SJSA1 (cell line): ENCODE results near the gene XPO6. TPM values are rescaled to one million over a fixed set of nuclear protein-coding genes. Genes with fewer than 3 reads are reported as not detected.

Source experiments
- DNase-seq, 2 experiments: peaks; one replicate each; pipeline ENCODE4 v3.0.0-alpha.2; 2015 to 2020; ENCODE audit warnings: low spot score in 2 of 2, low read depth in 1 of 2
- H3K27ac ChIP-seq: fragments of 250-450 bp; sonication (Bioruptor Pico); 2 replicates; pipeline ENCODE4 v1.5.1; 2020; ENCODE audit warnings: mild to moderate bottlenecking, moderate library complexity
- H3K27me3 ChIP-seq: fragments of 250-450 bp; sonication (Bioruptor Pico); replicated peaks from 2 replicates; pipeline ENCODE4 v1.5.1; 2020; ENCODE audit warnings: mild to moderate bottlenecking, moderate library complexity
- H3K36me3 ChIP-seq: fragments of 250-450 bp; sonication (Bioruptor Pico); 2 replicates; pipeline ENCODE4 v1.5.1; 2020; ENCODE audit warnings: mild to moderate bottlenecking
- H3K4me1 ChIP-seq: fragments of 250-450 bp; sonication (Bioruptor Pico); replicated peaks from 2 replicates; pipeline ENCODE4 v1.6.1; 2021; ENCODE audit warnings: mild to moderate bottlenecking
- H3K4me3 ChIP-seq: fragments of 250-450 bp; sonication (Bioruptor Pico); 2 replicates; pipeline ENCODE4 v1.5.1; 2020; ENCODE audit warnings: mild to moderate bottlenecking
- H3K9me3 ChIP-seq: fragments of 250-450 bp; sonication (Bioruptor Pico); replicated peaks from 2 replicates; pipeline ENCODE4 v1.5.1; 2020; ENCODE audit warnings: mild to moderate bottlenecking
- total RNA-seq: library from RNA; depleted of rRNA; stranded (reverse); fragments of >200 nt; shearing (Covaris generic); gene quantifications from 2 replicates; pipeline ENCODE4 v1.2.3, GENCODE V29; 2014

Gene XPO6
- total RNA-seq, 1 experiment from 2014 or later = 164 TPM

DNA sequence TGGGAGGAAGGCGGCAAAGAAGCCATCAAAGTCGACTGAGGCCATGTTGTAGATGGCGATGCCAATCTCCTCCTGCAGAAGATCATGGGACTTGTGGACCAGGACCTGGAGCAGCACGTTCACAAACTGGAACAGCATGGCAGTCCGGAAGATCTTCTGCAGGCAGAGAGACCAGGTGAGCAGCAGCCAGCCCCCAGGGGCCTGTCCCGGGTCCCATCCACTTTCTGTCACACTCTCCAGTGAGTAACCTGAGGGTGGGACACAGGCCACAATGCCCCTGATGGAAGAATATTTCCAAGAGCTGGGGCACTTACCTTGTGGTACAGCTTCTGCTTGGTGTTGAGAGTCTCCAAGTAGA lies 110.3 kb downstream of the XPO6 start:
- no peaks in the 10 kb centered on the region for H3K9me3 ChIP-seq
- no peaks in the 10 kb centered on the region for H3K27me3 ChIP-seq
- H3K4me1 ChIP-seq = no peaks in the 10 kb centered on the region
- no peak for DNase-seq
- peaks cover 98% of the 10 kb centered on the region for H3K36me3 ChIP-seq
- no peak overlapping the region for H3K27ac ChIP-seq
- H3K4me3 ChIP-seq = no peak overlapping the region

DNA sequence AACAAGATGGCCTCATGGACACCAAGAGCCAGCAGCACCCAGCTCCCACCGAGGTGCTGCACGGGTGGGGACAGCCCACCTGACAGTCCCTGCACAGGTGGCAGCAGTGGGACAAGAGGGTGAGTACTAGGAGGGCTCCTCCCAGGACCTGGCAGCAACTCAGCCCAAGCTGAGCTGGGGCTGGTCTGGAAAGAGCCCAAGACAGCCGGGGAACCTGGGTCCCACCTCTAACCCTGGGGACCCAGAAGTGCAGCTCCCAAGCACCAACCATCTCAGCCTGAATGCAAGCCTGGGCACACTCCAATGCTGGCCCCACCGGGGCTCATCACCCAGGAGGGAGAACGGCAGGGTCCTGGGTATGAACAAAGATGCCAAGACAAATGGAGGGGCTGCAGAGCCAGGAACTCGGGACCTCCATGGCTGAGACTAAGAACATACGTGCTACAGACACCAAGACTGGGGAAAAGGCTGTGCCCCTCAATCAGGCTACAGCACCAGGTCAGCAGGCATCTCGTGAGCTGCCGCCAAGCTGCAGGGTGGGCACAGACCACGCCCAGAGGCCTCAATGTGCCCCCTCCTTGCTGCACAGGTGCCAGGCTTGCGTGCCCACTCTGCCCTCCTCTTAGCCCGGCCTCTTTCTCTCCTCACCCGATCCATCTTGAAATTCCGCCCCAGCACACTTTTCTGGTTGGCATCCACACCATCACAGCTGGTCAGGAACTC lies 110.8 kb downstream of the XPO6 start:
- Histone ChIP-seq H3K27ac (no peak overlapping the region), H3K36me3 (peaks cover 95% of the 10 kb centered on the region), H3K9me3 (no peaks in the 10 kb centered on the region), H3K27me3 (no peaks in the 10 kb centered on the region), H3K4me3 (no peak overlapping the region), H3K4me1 (no peaks in the 10 kb centered on the region)
- DNase-seq = no peak

DNA sequence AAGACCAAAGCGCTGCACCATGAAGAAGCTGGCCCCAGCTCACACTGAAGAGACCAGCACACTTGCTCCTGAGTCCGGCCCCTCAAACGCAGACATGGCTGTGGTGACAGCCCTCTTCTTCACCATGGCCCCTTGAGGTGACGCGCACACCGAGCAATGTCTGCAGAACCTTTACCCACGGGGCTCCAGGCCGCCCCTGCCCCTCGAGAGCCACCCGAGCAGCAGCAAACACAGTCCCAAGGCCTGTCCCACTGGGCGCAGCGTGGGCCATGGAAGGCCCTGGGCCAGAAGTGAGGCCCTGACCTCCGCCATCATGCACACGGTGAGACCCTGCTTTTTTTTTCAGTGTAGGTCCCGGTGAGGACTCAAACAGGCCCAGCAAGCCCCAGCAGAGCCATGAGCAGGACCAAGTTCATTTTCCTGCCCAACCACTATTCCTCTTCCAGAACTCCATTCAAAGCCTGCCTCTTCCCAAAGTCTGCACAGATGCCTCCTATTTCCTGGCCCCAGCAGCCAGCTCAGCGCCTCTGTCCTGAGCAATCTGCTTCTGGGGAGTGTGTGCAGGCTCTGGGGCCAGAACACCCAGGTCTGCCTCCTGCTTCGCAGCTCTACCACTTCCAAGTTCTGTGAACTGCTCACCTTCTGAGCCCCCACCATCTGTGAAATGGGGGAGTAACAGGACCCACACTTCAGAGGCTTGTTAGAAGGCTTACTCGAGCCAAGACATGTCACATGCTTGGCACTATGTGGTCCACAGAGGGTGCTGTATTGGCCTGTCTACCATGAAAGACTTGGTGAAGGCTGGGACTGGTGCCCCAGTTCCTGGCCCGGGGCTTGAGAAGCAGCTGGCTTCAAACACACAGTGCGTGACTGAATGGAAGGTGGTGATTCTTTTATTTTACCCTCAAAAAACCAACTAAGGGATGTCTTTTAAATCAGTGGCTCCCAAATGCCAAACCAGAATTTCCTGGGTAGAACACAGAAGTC lies 112.5 kb downstream of the XPO6 start:
- Histone ChIP-seq H3K4me3 (no peak overlapping the region), H3K27ac (no peak overlapping the region), H3K9me3 (no peaks in the 10 kb centered on the region), H3K4me1 (no peaks in the 10 kb centered on the region), H3K36me3 (peaks cover 83% of the 10 kb centered on the region), H3K27me3 (no peaks in the 10 kb centered on the region)
- DNase-seq = no peak

GRCh38 chr16:28098171-28098958 lies 113.4 kb downstream of the XPO6 start:
- Histone ChIP-seq H3K9me3 (no peaks in the 10 kb centered on the region), H3K27me3 (no peaks in the 10 kb centered on the region), H3K4me1 (no peaks in the 10 kb centered on the region), H3K27ac (no peak overlapping the region), H3K4me3 (no peak overlapping the region), H3K36me3 (peaks cover 74% of the 10 kb centered on the region)
- no peak for DNase-seq

- H3K4me3 ChIP-seq = no peak overlapping the region
- no peaks in the 10 kb centered on the region for H3K9me3 ChIP-seq
- H3K27ac ChIP-seq = no peak overlapping the region
- DNase-seq = no peak
- H3K27me3 ChIP-seq = no peaks in the 10 kb centered on the region
- H3K4me1 ChIP-seq = no peaks in the 10 kb centered on the region
- peaks cover 63% of the 10 kb centered on the region for H3K36me3 ChIP-seq
Measured at GRCh38 chr16:28096983-28097899, 114.5 kb downstream of the XPO6 start.

DNA sequence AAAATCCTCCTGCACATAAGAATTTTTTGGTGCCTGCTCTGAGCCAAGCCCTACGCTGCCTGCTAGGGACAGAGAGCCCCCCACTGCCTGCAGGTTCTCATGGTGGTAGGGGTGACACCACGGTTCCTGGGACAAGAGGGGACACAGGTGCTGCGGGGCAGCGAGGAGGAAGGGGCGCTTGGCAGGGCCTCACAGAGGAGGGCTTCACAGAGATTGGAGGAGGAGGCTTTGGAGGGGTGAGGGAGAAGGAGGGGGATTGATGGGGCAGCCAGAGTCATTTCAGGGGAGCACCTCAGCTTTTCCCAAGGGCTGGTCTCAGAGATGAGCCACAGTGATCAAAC lies 118.4 kb downstream of the XPO6 start:
- Histone ChIP-seq H3K36me3 (peaks cover 24% of the 10 kb centered on the region), H3K27me3 (no peaks in the 10 kb centered on the region), H3K4me3 (no peak overlapping the region), H3K9me3 (no peaks in the 10 kb centered on the region), H3K27ac (no peak overlapping the region), H3K4me1 (no peaks in the 10 kb centered on the region)
- DNase-seq = no peak

- Histone ChIP-seq H3K4me3 (no peak overlapping the region), H3K4me1 (no peaks in the 10 kb centered on the region), H3K9me3 (no peaks in the 10 kb centered on the region), H3K27ac (no peak overlapping the region), H3K36me3 (peaks cover 19% of the 10 kb centered on the region), H3K27me3 (no peaks in the 10 kb centered on the region)
- no peak for DNase-seq
Measured at GRCh38 chr16:28092721-28093384, 118.9 kb downstream of the XPO6 start.

- H3K27me3 ChIP-seq = no peaks in the 10 kb centered on the region
- no peak overlapping the region for H3K27ac ChIP-seq
- peaks cover 7% of the 10 kb centered on the region; the same call in 1 of the 2 replicates for H3K36me3 ChIP-seq
- H3K4me3 ChIP-seq = no peak overlapping the region
- no peak for DNase-seq
- no peaks in the 10 kb centered on the region for H3K9me3 ChIP-seq
- H3K4me1 ChIP-seq = no peaks in the 10 kb centered on the region
Measured at GRCh38 chr16:28091656-28092055, 120.1 kb downstream of the XPO6 start.

GRCh38 chr16:28090646-28091377 lies 121.0 kb downstream of the XPO6 start:
- no peak for DNase-seq
- no peaks in the 10 kb centered on the region for H3K27me3 ChIP-seq
- no peaks in the 10 kb centered on the region for H3K4me1 ChIP-seq
- H3K27ac ChIP-seq = no peak overlapping the region
- peaks cover 3% of the 10 kb centered on the region; the same call in 1 of the 2 replicates for H3K36me3 ChIP-seq
- no peaks in the 10 kb centered on the region for H3K9me3 ChIP-seq
- no peak overlapping the region for H3K4me3 ChIP-seq

DNA sequence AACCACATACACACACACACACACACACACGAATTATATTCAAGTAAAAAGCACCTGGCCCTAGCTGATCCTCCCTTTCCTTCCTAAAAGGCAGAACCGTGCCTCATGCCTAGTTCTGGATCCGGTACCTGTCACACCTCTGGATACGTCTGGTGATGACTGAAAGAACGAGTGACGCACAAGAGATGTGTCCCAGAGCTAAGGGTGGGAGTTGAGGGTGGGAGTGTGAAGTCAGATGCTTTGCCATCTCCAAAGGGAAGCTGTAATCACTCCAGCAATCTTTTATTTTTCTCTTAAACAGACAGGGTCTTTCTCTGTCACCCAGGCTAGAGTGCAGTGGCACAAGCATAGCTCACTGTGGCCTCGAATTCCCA lies 121.8 kb downstream of the XPO6 start:
- Histone ChIP-seq H3K4me1 (no peaks in the 10 kb centered on the region), H3K4me3 (no peak overlapping the region), H3K27me3 (no peaks in the 10 kb centered on the region), H3K9me3 (no peaks in the 10 kb centered on the region), H3K27ac (no peak overlapping the region), H3K36me3 (no peaks in the 10 kb centered on the region)
- DNase-seq = no peak

GRCh38 chr16:28089205-28089991 lies 122.4 kb downstream of the XPO6 start:
- H3K27ac ChIP-seq = no peak overlapping the region
- no peak overlapping the region for H3K4me3 ChIP-seq
- H3K36me3 ChIP-seq = no peaks in the 10 kb centered on the region
- no peaks in the 10 kb centered on the region for H3K4me1 ChIP-seq
- no peaks in the 10 kb centered on the region for H3K9me3 ChIP-seq
- no peak for DNase-seq
- H3K27me3 ChIP-seq = no peaks in the 10 kb centered on the region
